HG02798 (cell line): ENCODE results near the gene TOM1.

Source experiments
- ATAC-seq: cut with Tn5 transposase; IDR thresholded peaks from one replicate; pipeline ENCODE4 v1.9.1; 2021; ENCODE audit warnings: mild to moderate bottlenecking; ENCODE audit not compliant: unreplicated experiment, poor library complexity

TOM1 gene

GRCh38 chr22:35322126-35322525 is 22.4 kb downstream of the TOM1 start:
- no peak for ATAC-seq

DNA sequence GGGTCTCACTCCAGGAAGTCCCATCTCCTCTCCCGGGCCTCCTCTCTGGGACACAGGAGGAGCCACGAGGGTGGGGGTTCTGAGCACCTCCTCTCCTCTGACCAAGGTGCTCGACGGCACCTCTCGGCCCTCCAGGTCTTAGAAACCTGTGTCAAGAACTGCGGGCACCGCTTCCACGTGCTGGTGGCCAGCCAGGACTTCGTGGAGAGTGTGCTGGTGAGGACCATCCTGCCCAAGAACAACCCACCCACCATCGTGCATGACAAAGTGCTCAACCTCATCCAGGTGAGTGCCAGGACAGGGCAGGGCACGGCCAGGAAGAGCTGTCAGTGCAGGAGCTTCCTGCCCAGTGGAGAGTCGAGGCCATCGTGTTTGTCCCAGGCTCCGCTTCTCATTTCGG is 23.2 kb downstream of the TOM1 start:
- ATAC-seq: no peak

- no peak for ATAC-seq
Measured at GRCh38 chr22:35323305-35323704, 23.6 kb downstream of the TOM1 start.

DNA sequence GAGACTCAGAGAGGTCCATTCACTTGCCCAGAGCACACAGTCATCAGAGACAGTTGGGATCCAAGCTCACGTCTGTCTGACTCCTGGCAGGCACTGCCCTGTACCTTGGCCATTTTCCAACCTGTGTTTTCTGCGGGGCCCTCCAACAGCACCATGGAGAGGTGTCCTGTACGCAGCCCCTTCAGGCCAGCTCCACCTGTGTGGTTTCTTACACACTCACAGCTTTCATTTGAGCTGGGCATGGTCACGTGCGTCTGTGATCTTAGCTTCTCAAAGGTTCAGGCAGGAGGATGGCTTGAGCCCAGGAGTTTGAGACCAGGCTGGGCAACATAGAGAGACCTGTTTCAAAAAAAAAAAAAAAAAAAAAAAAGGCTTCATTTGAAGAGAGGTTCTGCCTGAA is 24.4 kb downstream of the TOM1 start:
- no peak for ATAC-seq

DNA sequence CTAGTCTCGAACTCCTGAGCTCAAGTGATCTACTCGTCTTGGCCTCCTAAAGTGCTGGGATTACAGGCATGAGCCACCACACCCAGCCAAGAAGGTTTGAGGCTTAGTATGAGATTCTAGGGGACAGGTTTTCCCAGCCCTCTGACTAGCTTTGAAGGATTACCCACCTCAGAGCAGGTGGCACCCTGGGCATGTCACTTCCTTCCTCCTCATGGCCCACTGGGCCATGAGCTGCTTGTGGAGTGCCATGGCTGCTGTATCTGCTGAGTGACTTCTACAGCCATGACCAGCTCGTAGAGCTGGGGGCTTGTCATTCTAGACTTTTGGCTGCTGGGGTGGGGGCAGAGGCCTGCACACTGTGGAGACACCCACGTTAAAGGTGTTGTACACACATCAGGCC is 25.1 kb downstream of the TOM1 start:
- no peak for ATAC-seq

DNA sequence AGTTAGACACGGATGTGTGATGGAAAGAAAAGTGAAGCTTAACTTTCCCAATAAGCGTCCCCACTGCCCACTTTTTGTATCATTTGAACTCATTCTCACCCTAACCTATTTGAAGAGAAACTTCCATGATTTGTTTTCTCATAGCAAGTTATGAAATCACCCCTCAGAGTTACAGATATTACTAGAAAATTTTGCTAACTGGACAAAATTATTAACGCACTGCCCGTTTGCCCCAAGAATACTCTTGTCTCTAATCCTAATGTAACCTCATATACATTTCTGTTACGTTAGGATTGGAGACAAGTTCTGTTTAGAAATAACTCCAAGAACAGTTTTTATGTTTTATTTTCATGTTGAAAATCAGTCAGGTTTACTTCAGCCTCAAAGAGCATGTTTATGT is 25.5 kb downstream of the TOM1 start:
- no peak for ATAC-seq

- no peak for ATAC-seq
Measured at GRCh38 chr22:35326854-35327562, 27.3 kb downstream of the TOM1 start.

DNA sequence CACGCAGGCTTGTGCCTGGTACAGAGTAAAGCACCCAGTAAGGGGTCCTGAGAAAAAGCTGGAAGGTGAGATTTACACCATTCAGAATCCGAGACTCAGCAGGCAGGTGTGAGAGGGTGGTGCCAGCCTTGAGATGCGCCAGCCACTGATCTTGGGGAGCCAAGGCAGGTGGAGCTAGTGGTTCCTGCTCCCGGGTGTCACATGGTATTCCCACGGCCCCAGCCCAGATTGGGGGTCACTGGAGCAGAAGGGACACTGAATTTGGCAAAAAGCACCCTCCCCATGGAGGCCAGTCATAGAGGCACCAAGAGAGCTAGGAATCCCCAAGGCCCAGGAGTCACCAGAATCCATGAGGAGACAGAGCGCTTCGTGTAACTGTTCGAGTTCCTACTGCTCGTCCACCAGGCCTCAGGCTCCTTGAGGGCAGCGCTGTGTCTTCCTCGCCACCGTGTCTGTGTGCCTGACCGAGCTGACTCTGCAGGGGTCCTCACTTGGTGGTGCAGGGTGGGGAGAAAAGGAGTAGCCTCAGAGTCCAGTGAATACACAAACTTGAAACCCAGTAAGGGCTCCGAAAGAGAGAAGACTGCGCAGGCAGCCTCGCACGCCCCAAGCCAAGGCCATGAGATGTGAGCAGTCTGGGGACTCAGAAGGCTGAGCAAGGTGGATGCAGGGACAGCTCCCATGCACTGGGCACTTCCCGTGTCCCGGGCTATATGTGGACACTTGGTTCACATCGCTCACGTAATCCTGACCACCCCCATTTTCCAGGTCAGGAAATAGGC is 28.2 kb downstream of the TOM1 start:
- ATAC-seq: no peak

DNA sequence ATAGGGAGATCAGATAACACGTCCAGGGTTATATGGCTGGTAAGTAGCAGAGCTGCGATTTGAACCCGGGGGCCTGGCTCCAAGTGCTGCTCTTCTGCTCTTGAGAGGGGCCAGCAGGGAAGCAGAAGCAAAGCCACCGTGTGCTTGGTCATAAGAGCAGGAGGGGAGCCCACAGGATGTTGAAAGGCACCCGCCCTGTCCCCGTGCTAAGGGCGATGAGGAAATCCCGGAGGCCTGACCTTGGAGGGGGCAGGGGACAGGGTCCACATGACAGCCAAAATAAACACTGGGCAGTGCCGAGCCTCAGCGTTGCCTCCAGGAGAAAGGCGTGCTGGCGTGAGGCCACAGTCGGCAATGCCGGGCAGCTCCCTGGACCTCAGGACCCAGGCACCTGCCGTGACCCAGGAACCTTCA is 28.8 kb downstream of the TOM1 start:
- no peak for ATAC-seq

DNA sequence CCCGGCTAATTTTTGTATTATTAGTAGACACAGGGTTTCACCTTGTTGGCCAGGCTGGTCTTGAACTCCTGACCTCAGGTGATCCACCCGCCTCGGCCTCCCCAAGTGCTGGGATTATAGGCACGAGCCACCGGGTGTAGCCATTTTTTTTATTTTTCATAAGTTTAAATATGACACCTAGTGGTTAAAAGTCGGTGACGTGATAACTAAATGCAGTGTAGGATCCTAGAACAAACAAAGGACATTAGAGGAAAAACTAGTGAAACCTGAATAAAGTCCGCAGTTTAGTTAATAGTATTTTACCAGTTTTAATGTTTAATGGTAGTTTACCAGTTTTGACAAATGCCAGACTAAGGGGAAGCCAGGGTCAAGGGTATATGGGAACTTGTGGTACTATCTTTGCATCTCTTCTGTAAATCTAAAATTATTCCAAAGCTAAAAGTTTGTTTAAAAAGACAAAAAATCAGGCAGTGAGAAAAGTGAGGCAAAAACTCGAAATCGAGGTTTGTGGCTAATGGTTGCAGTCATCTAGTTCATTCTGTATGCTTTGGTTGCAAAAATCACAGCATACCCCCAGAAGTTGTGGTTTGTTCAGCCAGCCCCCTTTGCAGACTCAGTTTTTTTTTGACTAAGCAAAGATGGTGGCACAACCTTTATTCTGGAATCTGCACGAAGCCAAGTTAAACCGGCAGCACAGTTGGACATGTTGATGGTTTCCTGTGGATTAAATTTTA is 29.6 kb downstream of the TOM1 start:
- no peak for ATAC-seq

DNA sequence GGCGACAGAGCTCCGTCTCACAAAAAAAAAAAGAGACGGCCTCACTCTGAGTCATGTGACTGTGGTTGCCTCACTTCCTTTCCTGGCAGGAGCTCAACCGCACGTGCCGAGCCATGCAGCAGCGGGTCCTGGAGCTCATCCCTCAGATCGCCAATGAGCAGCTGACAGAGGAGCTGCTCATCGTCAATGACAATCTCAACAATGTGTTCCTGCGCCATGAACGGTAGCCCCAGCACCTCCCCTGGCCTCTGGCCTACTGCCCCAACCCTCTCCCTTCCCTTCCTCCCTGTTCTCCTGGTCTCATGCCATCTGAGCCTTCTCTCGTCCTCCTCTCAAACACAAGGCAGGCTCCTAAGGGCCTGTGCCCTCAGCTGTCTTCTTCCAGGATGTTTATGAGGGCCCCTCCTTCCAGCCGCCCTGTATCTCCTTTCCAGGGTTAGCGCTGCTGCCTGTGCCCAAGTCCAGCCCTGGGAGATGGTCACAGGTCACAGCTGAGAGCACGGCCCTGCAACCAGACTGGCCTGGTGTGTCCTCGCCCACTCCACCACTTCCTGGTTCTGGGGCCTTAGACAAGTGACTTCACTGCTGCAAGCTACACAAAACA is 30.7 kb downstream of the TOM1 start:
- no peak for ATAC-seq

DNA sequence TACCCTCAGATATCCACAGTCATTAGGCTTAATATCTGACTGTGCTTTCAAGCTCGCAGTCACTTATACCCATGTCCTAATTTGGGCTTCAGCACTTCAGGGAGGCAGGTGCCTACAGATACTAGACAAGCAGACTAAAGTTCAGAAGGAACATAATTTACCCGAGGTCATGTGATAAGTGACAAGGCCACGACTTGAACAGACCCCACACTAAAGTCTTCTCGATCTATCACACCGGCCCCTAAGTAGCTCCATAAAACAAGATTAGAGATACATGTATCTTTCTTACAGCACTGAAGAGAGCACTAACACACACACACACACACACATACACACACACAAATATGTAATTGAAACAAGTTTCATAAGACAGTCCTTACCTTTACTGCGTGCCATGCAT is 32.6 kb downstream of the TOM1 start:
- ATAC-seq: no peak

DNA sequence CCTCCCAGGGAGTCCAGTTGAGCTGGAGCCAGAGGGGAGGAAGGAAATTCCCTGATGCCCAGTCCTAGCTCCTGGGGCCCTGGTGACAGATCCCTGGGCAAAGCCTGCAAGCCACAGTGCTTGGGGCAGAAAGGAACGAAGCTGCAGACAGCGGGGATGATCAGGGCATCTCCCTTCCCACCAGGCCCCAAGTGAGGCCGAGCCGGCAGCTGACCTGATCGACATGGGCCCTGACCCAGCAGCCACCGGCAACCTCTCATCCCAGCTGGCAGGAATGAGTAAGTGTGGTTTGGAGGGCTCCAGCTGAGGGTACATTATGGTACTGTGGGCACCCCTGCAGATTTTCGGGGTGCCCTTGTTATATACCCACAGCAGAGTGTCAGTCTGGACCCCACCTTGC is 33.5 kb downstream of the TOM1 start:
- ATAC-seq: no peak

DNA sequence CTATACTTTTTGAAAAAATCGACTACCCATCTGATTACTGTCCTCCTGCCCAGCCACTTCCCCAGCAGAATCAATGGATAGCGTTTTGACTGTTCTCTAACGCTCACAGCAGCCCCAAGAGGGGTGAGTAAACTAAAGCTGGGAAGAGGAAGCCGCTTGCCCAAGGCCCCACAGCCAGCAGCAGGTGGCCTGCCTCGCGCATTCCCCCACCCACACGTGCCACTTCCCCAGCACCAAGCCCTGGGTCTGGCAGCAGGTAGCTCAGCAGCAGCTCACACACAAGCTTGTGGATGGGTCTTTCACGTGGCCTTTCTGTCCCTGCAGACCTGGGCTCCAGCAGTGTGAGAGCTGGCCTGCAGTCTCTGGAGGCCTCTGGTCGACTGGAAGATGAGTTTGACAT is 34.3 kb downstream of the TOM1 start:
- no peak for ATAC-seq

- no peak for ATAC-seq
Measured at GRCh38 chr22:35335468-35335867, 35.8 kb downstream of the TOM1 start.

GRCh38 chr22:35335936-35336781 is 36.5 kb downstream of the TOM1 start:
- ATAC-seq: no peak

GRCh38 chr22:35337932-35338331 is 38.2 kb downstream of the TOM1 start:
- ATAC-seq: no peak

GRCh38 chr22:35341090-35341874 is 41.6 kb downstream of the TOM1 start:
- ATAC-seq: no peak

DNA sequence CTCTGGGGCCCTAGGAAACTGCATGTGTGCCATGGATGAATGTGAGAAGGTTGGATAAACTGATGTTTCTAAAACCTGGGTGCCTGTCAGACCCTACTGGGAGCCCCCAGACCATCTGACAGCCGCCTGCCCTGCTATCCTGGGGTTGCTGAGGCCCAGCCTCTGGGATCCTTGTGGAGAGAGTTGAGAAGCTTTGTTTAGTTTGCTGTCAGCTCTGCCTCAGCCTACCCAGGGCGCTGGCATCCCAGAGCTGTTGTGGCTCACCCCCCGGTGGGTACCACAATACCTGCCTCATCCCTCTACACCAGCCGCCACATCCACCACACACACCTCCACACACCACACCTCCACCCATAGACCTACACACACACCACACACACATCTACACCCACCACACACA is 42.7 kb downstream of the TOM1 start:
- ATAC-seq: no peak
